H9 (cell line): ENCODE measurements around the gene IFI35. TPM values are rescaled to one million over a fixed set of nuclear protein-coding genes. Genes with fewer than 3 reads are reported as not detected.

ENCODE experiments used
- DNase-seq: peaks from one replicate; pipeline ENCODE4 v3.0.0-alpha.2; 2017
- H2AFZ ChIP-seq: one replicate; pipeline ENCODE4 v1.6.1; 2013; ENCODE audit warnings: mild to moderate bottlenecking, low read length, control low read depth, moderate library complexity
- H2AK5ac ChIP-seq: 2 replicates; pipeline ENCODE4 v1.6.1; 2013; ENCODE audit warnings: low read length, control low read depth, mixed read lengths; ENCODE audit not compliant: insufficient read length
- H2BK120ac ChIP-seq: one replicate; pipeline ENCODE4 v1.6.1; 2013; ENCODE audit warnings: low read depth, mild to moderate bottlenecking, low read length, control low read depth, inconsistent platforms; ENCODE audit not compliant: poor library complexity, severe bottlenecking
- H2BK12ac ChIP-seq: 2 replicates; pipeline ENCODE4 v1.6.1; 2013; ENCODE audit warnings: low read length, control low read depth, mixed read lengths, low read depth; ENCODE audit not compliant: insufficient read length
- H2BK15ac ChIP-seq: 2 replicates; pipeline ENCODE4 v1.6.1; 2013; ENCODE audit warnings: low read depth, low read length, control low read depth
- H2BK20ac ChIP-seq: one replicate; pipeline ENCODE4 v1.6.1; 2013; ENCODE audit warnings: low read depth, mild to moderate bottlenecking, low read length, control low read depth, inconsistent platforms; ENCODE audit not compliant: poor library complexity, severe bottlenecking
- H2BK5ac ChIP-seq: 2 replicates; pipeline ENCODE4 v1.6.1; 2013; ENCODE audit warnings: low read length, control low read depth, mixed read lengths; ENCODE audit not compliant: insufficient read length
- H3K14ac ChIP-seq: 2 replicates; pipeline ENCODE4 v1.6.1; 2013; ENCODE audit warnings: low read length, control low read depth; ENCODE audit not compliant: insufficient read depth
- H3K18ac ChIP-seq: 2 replicates; pipeline ENCODE4 v1.6.1; 2013; ENCODE audit warnings: low read depth, mild to moderate bottlenecking, mixed read lengths, low read length, control low read depth; ENCODE audit not compliant: insufficient read length
- H3K23ac ChIP-seq: 2 replicates; pipeline ENCODE4 v1.6.1; 2013; ENCODE audit warnings: low read length, control low read depth, mixed read lengths, low read depth; ENCODE audit not compliant: insufficient read length
- H3K23me2 ChIP-seq: 2 replicates; pipeline ENCODE4 v1.6.1; 2013; ENCODE audit warnings: low read depth, mild to moderate bottlenecking, mixed read lengths, low read length, control low read depth; ENCODE audit not compliant: insufficient read length, poor library complexity, severe bottlenecking
- H3K27ac ChIP-seq: 2 replicates; pipeline ENCODE4 v1.5.1; 2013; ENCODE audit warnings: low read length, control low read depth, mixed read lengths, low read depth; ENCODE audit not compliant: insufficient read length
- H3K27me3 ChIP-seq: 2 replicates; pipeline ENCODE4 v1.6.1; 2013; ENCODE audit warnings: low read length, control low read depth, inconsistent platforms; ENCODE audit not compliant: insufficient read depth
- H3K4ac ChIP-seq: 2 replicates; pipeline ENCODE4 v1.6.1; 2013; ENCODE audit warnings: low read depth, mild to moderate bottlenecking, control low read depth, inconsistent platforms, low read length, moderate library complexity
- H3K4me1 ChIP-seq: 2 replicates; pipeline ENCODE4 v1.6.1; 2013; ENCODE audit warnings: low read length, control low read depth, inconsistent platforms; ENCODE audit not compliant: insufficient read depth
- H3K4me2 ChIP-seq: 2 replicates; pipeline ENCODE4 v1.6.1; 2013; ENCODE audit warnings: low read length, control low read depth, mixed read lengths; ENCODE audit not compliant: insufficient read length, insufficient read depth
- H3K56ac ChIP-seq: 2 replicates; pipeline ENCODE4 v1.6.1; 2013; ENCODE audit warnings: low read depth, mild to moderate bottlenecking, mixed read lengths, low read length, control low read depth; ENCODE audit not compliant: insufficient read length
- H3K79me1 ChIP-seq: 2 replicates; pipeline ENCODE4 v1.6.1; 2013; ENCODE audit warnings: low read depth, mild to moderate bottlenecking, moderate library complexity, low read length, control low read depth, inconsistent platforms; ENCODE audit not compliant: insufficient read depth, poor library complexity, severe bottlenecking
- H3K79me2 ChIP-seq: 2 replicates; pipeline ENCODE4 v1.6.1; 2013; ENCODE audit warnings: low read length, control low read depth, inconsistent platforms; ENCODE audit not compliant: insufficient read depth
- H3K9ac ChIP-seq: 2 replicates; pipeline ENCODE4 v1.6.1; 2013; ENCODE audit warnings: low read length, control low read depth, mixed read lengths; ENCODE audit not compliant: insufficient read length; ENCODE audit errors: extremely low read depth
- H3K9me3 ChIP-seq: one replicate; pipeline ENCODE4 v1.6.1; 2013; ENCODE audit warnings: low read depth, low read length, inconsistent platforms; ENCODE audit not compliant: control insufficient read depth
- H3T11ph ChIP-seq: one replicate; pipeline ENCODE4 v1.6.1; 2013; ENCODE audit warnings: mild to moderate bottlenecking, low read length, control low read depth, inconsistent platforms
- H4K20me1 ChIP-seq: one replicate; pipeline ENCODE4 v1.6.1; 2013; ENCODE audit not compliant: control insufficient read depth, insufficient read length, insufficient read depth
- H4K5ac ChIP-seq: 2 replicates; pipeline ENCODE4 v1.6.1; 2013; ENCODE audit warnings: low read depth, mild to moderate bottlenecking, mixed read lengths, low read length, control low read depth; ENCODE audit not compliant: insufficient read length
- H4K8ac ChIP-seq: replicated peaks from 2 replicates; pipeline ENCODE4 v1.6.1; 2013; ENCODE audit warnings: low read length, control low read depth, mixed read lengths, low read depth; ENCODE audit not compliant: insufficient read length
- H4K91ac ChIP-seq: 2 replicates; pipeline ENCODE4 v1.6.1; 2013; ENCODE audit warnings: low read depth, mild to moderate bottlenecking, moderate library complexity, mixed read lengths, low read length, control low read depth; ENCODE audit not compliant: insufficient read length
- H3K27ac Mint-ChIP-seq, 3 experiments: 2 replicates in 2 of 3; 3 replicates in 1 of 3; pipeline ENCODE4 v1.8.0; 2020 to 2021; ENCODE audit warnings: mixed read lengths in 3 of 3, mild to moderate bottlenecking in 1 of 3, moderate library complexity in 1 of 3
- H3K27me3 Mint-ChIP-seq: 2 replicates; pipeline ENCODE4 v1.8.0; 2021; ENCODE audit warnings: low read depth, mild to moderate bottlenecking, moderate library complexity, mixed read lengths
- H3K36me3 Mint-ChIP-seq, 3 experiments: 2 replicates in 2 of 3; 3 replicates in 1 of 3; pipeline ENCODE4 v1.8.0; 2020 to 2021; ENCODE audit warnings: low read depth in 3 of 3, mixed read lengths in 3 of 3; ENCODE audit not compliant: insufficient read depth in 1 of 3
- H3K4me1 Mint-ChIP-seq, 2 experiments: 2 replicates each; pipeline ENCODE4 v1.8.0; 2020; ENCODE audit warnings: mixed read lengths in 2 of 2
- H3K4me3 Mint-ChIP-seq, 2 experiments: 2 replicates in 1 of 2; 3 replicates in 1 of 2; pipeline ENCODE4 v1.8.0; 2020 to 2021; ENCODE audit warnings: mild to moderate bottlenecking in 2 of 2, mixed read lengths in 2 of 2, moderate library complexity in 1 of 2
- H3K9me3 Mint-ChIP-seq, 2 experiments: 2 replicates in 1 of 2; 3 replicates in 1 of 2; pipeline ENCODE4 v1.8.0; 2020; ENCODE audit warnings: mild to moderate bottlenecking in 2 of 2, mixed read lengths in 2 of 2, moderate library complexity in 1 of 2
- CTCF ChIP-seq: fragments of 200-600 bp; sonication (generic); conservative IDR thresholded peaks from 3 replicates; pipeline ENCODE4 v1.8.0; 2021; ENCODE audit warnings: antibody characterized with exemption, mild to moderate bottlenecking
- WGBS: extraction: QIAGEN DNeasy Blood & Tissue Kit; methylation state at CpG from one replicate; pipeline ENCODE4 v1.1.7; 2013; ENCODE audit warnings: missing lambda C conversion rate, low lambda C conversion rate, mixed read lengths; ENCODE audit not compliant: insufficient read length; ENCODE audit errors: extremely low coverage; 5-methylcytosine and 5-hydroxymethylcytosine counted together
- total RNA-seq: library from RNA; stranded (reverse); gene quantifications from 2 replicates; pipeline ENCODE4 v1.2.1, GENCODE V29; 2021

Gene IFI35
- total RNA-seq, 1 experiment from 2014 or later: 4.2 TPM

GRCh38 chr17:43021741-43022512 lies 15.3 kb downstream of the IFI35 start, which contains the start of gene VAT1:
Gene VAT1 (minus strand): TSS chr17:43022385. CDS start chr17:43022322, 63 bp downstream.
- no peaks in the 10 kb centered on the region for H3K79me1 ChIP-seq
- peaks cover 19 to 42% of the 10 kb centered on the region in 2 experiments for H3K4me1 Mint-ChIP-seq
- H3K18ac ChIP-seq: peak within 1 kb of the TSS; percentile 32
- no peak within 1 kb of the TSS for H2AFZ ChIP-seq
- peaks cover 7% of the 10 kb centered on the region for H3K4me1 ChIP-seq
- peak within 1 kb of the TSS; percentile 5 for H2BK5ac ChIP-seq
- H3K36me3 Mint-ChIP-seq: peaks cover 8 to 27% (median 24%) of the 10 kb centered on the region in 3 experiments; a peak in 6 of 7 replicates
- H2BK15ac ChIP-seq: no peak within 1 kb of the TSS
- no peak within 1 kb of the TSS for H4K8ac ChIP-seq
- WGBS: no CpG with 5 or more reads among the region's 80 CpGs
- peak within 1 kb of the TSS; percentile 97 to 98 for H3K4me3 Mint-ChIP-seq
- H3K27ac ChIP-seq: no peak within 1 kb of the TSS
- H3T11ph ChIP-seq: no peak within 1 kb of the TSS
- peak within 1 kb of the TSS; percentile 76 for H3K9ac ChIP-seq
- no peak within 1 kb of the TSS for H2BK12ac ChIP-seq
- H3K56ac ChIP-seq: no peak within 1 kb of the TSS
- no peaks in the 10 kb centered on the region for H3K27me3 ChIP-seq
- H2AK5ac ChIP-seq: no peak within 1 kb of the TSS
- H3K79me2 ChIP-seq: no peaks in the 10 kb centered on the region; the same call in 1 of the 2 replicates
- no peaks in the 10 kb centered on the region for H3K27me3 Mint-ChIP-seq
- peak within 1 kb of the TSS; percentile 70 to 97 (median 95); a peak in 5 of 7 replicates for H3K27ac Mint-ChIP-seq
- no peak within 1 kb of the TSS for H4K5ac ChIP-seq
- no peak within 1 kb of the TSS for H4K91ac ChIP-seq
- no peaks in the 10 kb centered on the region for H4K20me1 ChIP-seq
- H3K23ac ChIP-seq: no peak within 1 kb of the TSS
- H3K23me2 ChIP-seq: peaks cover 16% of the 10 kb centered on the region
- TF ChIP-seq CTCF: peak; percentile 24; the same call in 2 of the 3 replicates
- peak; percentile 94 for DNase-seq
- H3K14ac ChIP-seq: peak within 1 kb of the TSS; percentile 87
- no peak within 1 kb of the TSS for H2BK20ac ChIP-seq
- H3K4ac ChIP-seq: no peak within 1 kb of the TSS
- H2BK120ac ChIP-seq: no peak within 1 kb of the TSS
- H3K9me3 Mint-ChIP-seq: no peaks in the 10 kb centered on the region
- H3K4me2 ChIP-seq: peak within 1 kb of the TSS; percentile 63
- H3K9me3 ChIP-seq: no peaks in the 10 kb centered on the region
